ENCODE results near the gene RNF144A.

The RNF144A gene

GRCh38 chr2:7010391-7011054 is 93.3 kb downstream of the RNF144A start:
- DNase-seq = no peak

- no peak for DNase-seq
Measured at GRCh38 chr2:7011356-7012083, 94.3 kb downstream of the RNF144A start.

GRCh38 chr2:7012141-7012764 is 95.0 kb downstream of the RNF144A start:
- DNase-seq = peak; percentile 88

GRCh38 chr2:7013471-7014160 is 96.4 kb downstream of the RNF144A start:
- DNase-seq = no peak

- DNase-seq = no peak
Measured at GRCh38 chr2:7014174-7014640, 97.0 kb downstream of the RNF144A start.

- DNase-seq = no peak
Measured at GRCh38 chr2:7015007-7015950, 98.1 kb downstream of the RNF144A start.

GRCh38 chr2:7016148-7016547 is 98.9 kb downstream of the RNF144A start:
- DNase-seq = no peak

GRCh38 chr2:7016601-7017211 is 99.5 kb downstream of the RNF144A start:
- DNase-seq = no peak

- DNase-seq = no peak
Measured at GRCh38 chr2:7017671-7018281, 100.6 kb downstream of the RNF144A start.

GRCh38 chr2:7018282-7018701 is 101.1 kb downstream of the RNF144A start:
- no peak for DNase-seq

- no peak for DNase-seq
Measured at GRCh38 chr2:7018767-7019166, 101.6 kb downstream of the RNF144A start.

- DNase-seq = no peak
Measured at GRCh38 chr2:7019191-7019590, 102.0 kb downstream of the RNF144A start.

GRCh38 chr2:7020059-7020458 is 102.8 kb downstream of the RNF144A start:
- no peak for DNase-seq

- peak; percentile 54 for DNase-seq
Measured at GRCh38 chr2:7020468-7020867, 103.3 kb downstream of the RNF144A start.

GRCh38 chr2:7020939-7021470 is 103.8 kb downstream of the RNF144A start:
- DNase-seq = no peak

- no peak for DNase-seq
Measured at GRCh38 chr2:7022492-7023385, 105.5 kb downstream of the RNF144A start.

GRCh38 chr2:7023542-7023941 is 106.3 kb downstream of the RNF144A start:
- DNase-seq = no peak

- DNase-seq = no peak
Measured at GRCh38 chr2:7024261-7024660, 107.0 kb downstream of the RNF144A start.

GRCh38 chr2:7025082-7025481 is 107.9 kb downstream of the RNF144A start:
- no peak for DNase-seq

GRCh38 chr2:7026742-7027141 is 109.5 kb downstream of the RNF144A start:
- DNase-seq = no peak

Data from NCI-H2029 treated with DMSO at 0.1 percent for 48 hours (cell line).